ENCODE results near the gene FAM184A.

GRCh38 chr6:119036081-119036480, 42.4 kb downstream of the FAM184A start:
- TF ChIP-seq CTCF (IDR thresholded peaks at IDR 0.05) (no peak), POLR2A (IDR thresholded peaks at IDR 0.05) (no peak), POLR2AphosphoS5 (IDR thresholded peaks at IDR 0.05) (no peak)
